PC-9 (cell line): ENCODE measurements around the gene TMEM14A. TPM values are rescaled to one million over a fixed set of nuclear protein-coding genes. Genes with fewer than 3 reads are reported as not detected.

ENCODE experiments used
- BruUV-seq: library from RNA; stranded (reverse); fragments of 400-500 nt; replicated peaks from 2 replicates; lab custom pipeline; 2021; lab: Mats Ljungman, UMichigan
- CTCF ChIA-PET: fragments of 300-600 bp; sonication (Branson Sonifier 250); formaldehyde crosslinking; loops from one replicate; lab custom pipeline; 2022; ENCODE audit warnings: antibody characterized with exemption; lab: Charles Lee
- POLR2A ChIA-PET: fragments of 300-600 bp; sonication (Branson Sonifier 250); formaldehyde crosslinking; loops from one replicate; lab custom pipeline; 2022; ENCODE audit warnings: antibody characterized with exemption; ENCODE audit not compliant: unreplicated experiment; lab: Charles Lee
- DNase-seq, 2 experiments: peaks; one replicate each; pipeline versions ENCODE4 v3.0.0 to v3.0.0-alpha.2; 2015 to 2022; ENCODE audit warnings: mixed read lengths in 1 of 2
- H2AFZ ChIP-seq: fragments of 200-600 bp; sonication (generic); 2 replicates; pipeline ENCODE4 v1.8.1; 2017; ENCODE audit warnings: antibody characterized with exemption
- H3F3A ChIP-seq: fragments of 200-600 bp; sonication (generic); 2 replicates; pipeline ENCODE4 v1.8.1; 2017; ENCODE audit warnings: antibody characterized with exemption, mild to moderate bottlenecking, low read depth; ENCODE audit not compliant: insufficient read depth
- H3K27ac ChIP-seq: fragments of 200-600 bp; sonication (generic); 2 replicates; pipeline ENCODE4 v1.6.1; 2016; ENCODE audit warnings: mixed run types
- H3K27me3 ChIP-seq: fragments of 200-600 bp; sonication (generic); 2 replicates; pipeline ENCODE4 v1.6.1; 2016; ENCODE audit warnings: low read depth, mixed run types; ENCODE audit not compliant: insufficient read depth
- H3K36me3 ChIP-seq: fragments of 200-600 bp; sonication (generic); 2 replicates; pipeline ENCODE4 v1.6.1; 2016; ENCODE audit warnings: low read depth, mixed run types
- H3K4me1 ChIP-seq: fragments of 200-600 bp; sonication (generic); replicated peaks from 2 replicates; pipeline ENCODE4 v1.6.1; 2016; ENCODE audit warnings: mixed run types; ENCODE audit not compliant: insufficient read depth
- H3K4me2 ChIP-seq: fragments of 200-600 bp; sonication (generic); 2 replicates; pipeline ENCODE4 v1.6.1; 2017; ENCODE audit warnings: mixed run types
- H3K4me3 ChIP-seq: fragments of 200-600 bp; sonication (generic); 2 replicates; pipeline ENCODE4 v1.6.1; 2016; ENCODE audit warnings: mixed run types
- H3K79me2 ChIP-seq: fragments of 200-600 bp; sonication (generic); 2 replicates; pipeline ENCODE4 v1.6.1; 2017; ENCODE audit warnings: low read depth, mixed run types
- H3K9me2 ChIP-seq: fragments of 200-600 bp; sonication (generic); 2 replicates; pipeline ENCODE4 v1.8.1; 2017; ENCODE audit warnings: mild to moderate bottlenecking; ENCODE audit not compliant: insufficient read depth
- H3K9me3 ChIP-seq: fragments of 200-600 bp; sonication (generic); 2 replicates; pipeline ENCODE4 v1.8.1; 2016; ENCODE audit warnings: low read depth; ENCODE audit not compliant: insufficient read depth
- H4K20me1 ChIP-seq: fragments of 200-600 bp; sonication (generic); 2 replicates; pipeline ENCODE4 v1.8.1; 2017; ENCODE audit not compliant: insufficient read depth
- CTCF ChIP-seq: fragments of 200-600 bp; sonication (generic); conservative IDR thresholded peaks from 2 replicates; pipeline ENCODE4 v1.6.1; 2017; ENCODE audit warnings: mixed run types, antibody characterized with exemption, mild to moderate bottlenecking, moderate library complexity
- EZH2 ChIP-seq: fragments of 200-600 bp; sonication (generic); IDR thresholded peaks from 2 replicates; pipeline ENCODE4 v1.8.0; 2017; ENCODE audit warnings: antibody characterized with exemption, low read depth
- intact Hi-C: fragments of 100-400 bp; cut with micrococcal nuclease; formaldehyde crosslinking; loops from one replicate; pipeline ENCODE4 v1.10.0; 2022; ENCODE audit not compliant: unreplicated experiment
- total RNA-seq: library from RNA; stranded (reverse); gene quantifications from 2 replicates; pipeline ENCODE4 v1.2.3, GENCODE V29; 2021

The TMEM14A gene
- total RNA-seq, 1 experiment from 2014 or later, result 75.2 TPM

- Histone ChIP-seq H3K27me3 (no peaks in the 10 kb centered on the region), H3K4me2 (no peak overlapping the region), H3K4me3 (no peak overlapping the region), H2AFZ (no peak overlapping the region), H3K4me1 (no peaks in the 10 kb centered on the region), H3K36me3 (no peaks in the 10 kb centered on the region), H4K20me1 (no peaks in the 10 kb centered on the region), H3K27ac (no peak overlapping the region), H3K79me2 (no peaks in the 10 kb centered on the region), H3K9me2 (no peaks in the 10 kb centered on the region), H3F3A (no peaks in the 10 kb centered on the region), H3K9me3 (no peaks in the 10 kb centered on the region)
- intact Hi-C loops, result no loop called here
- no peak for DNase-seq
- ChIA-PET POLR2A (no interaction called here), CTCF (no interaction called here)
- no peak for TF ChIP-seq EZH2
- no peak for TF ChIP-seq CTCF
- BruUV-seq, result no TSS peak
These were observed 22.9 kb downstream of the TMEM14A start for GRCh38 chr6:52693773-52694172.

- intact Hi-C loops, result no loop called here
- H3K79me2 ChIP-seq, result no peaks in the 10 kb centered on the region
These were observed 23.5 kb downstream of the TMEM14A start for GRCh38 chr6:52694404-52694803.

GRCh38 chr6:52696418-52696817 lies 25.5 kb downstream of the TMEM14A start:
- H3K36me3 ChIP-seq, result no peaks in the 10 kb centered on the region
- no peak overlapping the region for H3K4me2 ChIP-seq
- TF ChIP-seq CTCF (no peak), EZH2 (no peak)
- BruUV-seq, result no TSS peak
- no peaks in the 10 kb centered on the region for H3K9me3 ChIP-seq
- POLR2A ChIA-PET, result no interaction called here
- CTCF ChIA-PET, result interaction anchor here (0.6 kb wide), 1 partner anchor 288 kb away, joined by 3 read pairs; no protein-coding TSS in a partner anchor
- H4K20me1 ChIP-seq, result no peaks in the 10 kb centered on the region
- H3K4me3 ChIP-seq, result no peak overlapping the region
- H3K9me2 ChIP-seq, result no peaks in the 10 kb centered on the region
- intact Hi-C loops, result no loop called here
- no peak overlapping the region for H3K27ac ChIP-seq
- no peak overlapping the region for H2AFZ ChIP-seq
- H3K79me2 ChIP-seq, result no peaks in the 10 kb centered on the region
- no peaks in the 10 kb centered on the region for H3K27me3 ChIP-seq
- H3F3A ChIP-seq, result no peaks in the 10 kb centered on the region
- DNase-seq, result no peak
- H3K4me1 ChIP-seq, result no peaks in the 10 kb centered on the region

More at GRCh38 chr6:52694404-52694803, 23.5 kb downstream of the TMEM14A start:
- no peak overlapping the region for H2AFZ ChIP-seq
- H3K27ac ChIP-seq, result no peak overlapping the region
- H3K9me2 ChIP-seq, result no peaks in the 10 kb centered on the region
- H4K20me1 ChIP-seq, result no peaks in the 10 kb centered on the region
- ChIA-PET POLR2A (no interaction called here), CTCF (no interaction called here)
- no peak overlapping the region for H3K4me2 ChIP-seq
- H3K4me3 ChIP-seq, result no peak overlapping the region
- no peaks in the 10 kb centered on the region for H3K36me3 ChIP-seq
- TF ChIP-seq EZH2, result no peak
- TF ChIP-seq CTCF, result no peak
- no peaks in the 10 kb centered on the region for H3F3A ChIP-seq
- H3K27me3 ChIP-seq, result no peaks in the 10 kb centered on the region
- H3K9me3 ChIP-seq, result no peaks in the 10 kb centered on the region
- H3K4me1 ChIP-seq, result no peaks in the 10 kb centered on the region
- DNase-seq, result no peak
- BruUV-seq, result no TSS peak
